Erythroblast (primary cell): ENCODE results near the gene GALNT16.

Experiments
- GATA1 ChIP-seq: IDR thresholded peaks from 2 replicates; pipeline ENCODE4 v1.6.1; 2011; ENCODE audit warnings: low read depth, mild to moderate bottlenecking, control low read depth, low read length, moderate library complexity
- POLR2A ChIP-seq: IDR thresholded peaks from 2 replicates; pipeline ENCODE4 v1.6.1; 2011; ENCODE audit warnings: mild to moderate bottlenecking, low read length

DNA sequence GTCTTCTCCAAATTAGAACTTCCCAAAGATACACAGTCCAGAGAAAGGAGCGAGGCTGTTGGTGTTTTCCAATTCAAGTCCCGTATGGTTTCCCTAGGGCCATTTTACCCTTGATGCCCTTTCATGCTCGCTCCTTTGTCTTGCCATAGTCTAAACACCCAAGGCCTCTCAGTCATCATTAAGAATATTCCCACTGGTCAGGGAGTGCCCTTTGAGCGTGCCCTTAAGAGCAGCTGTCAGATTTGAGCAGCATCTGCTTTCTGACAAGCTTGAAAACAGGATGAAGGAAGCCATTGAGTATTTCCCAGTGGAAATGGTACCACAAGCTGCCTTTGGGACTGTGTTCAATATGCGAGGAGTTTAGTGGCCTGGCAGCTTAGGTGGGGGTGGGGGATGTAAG, 10.4 kb upstream of the GALNT16 start:
- TF ChIP-seq GATA1 (no peak), POLR2A (no peak)
